LNCAP (cell line): ENCODE data around the gene SLC9A3.

Experiments used
- CTCF ChIP-seq: fragments of 450-650 bp; IDR thresholded peaks from 2 replicates; pipeline ENCODE4 v1.5.1; 2017; ENCODE audit warnings: mild to moderate bottlenecking

SLC9A3 gene

GRCh38 chr5:540071-540905 lies 16.0 kb upstream of the SLC9A3 start:
- TF ChIP-seq CTCF = no peak

GRCh38 chr5:539469-540070 lies 15.3 kb upstream of the SLC9A3 start:
- no peak for TF ChIP-seq CTCF

DNA sequence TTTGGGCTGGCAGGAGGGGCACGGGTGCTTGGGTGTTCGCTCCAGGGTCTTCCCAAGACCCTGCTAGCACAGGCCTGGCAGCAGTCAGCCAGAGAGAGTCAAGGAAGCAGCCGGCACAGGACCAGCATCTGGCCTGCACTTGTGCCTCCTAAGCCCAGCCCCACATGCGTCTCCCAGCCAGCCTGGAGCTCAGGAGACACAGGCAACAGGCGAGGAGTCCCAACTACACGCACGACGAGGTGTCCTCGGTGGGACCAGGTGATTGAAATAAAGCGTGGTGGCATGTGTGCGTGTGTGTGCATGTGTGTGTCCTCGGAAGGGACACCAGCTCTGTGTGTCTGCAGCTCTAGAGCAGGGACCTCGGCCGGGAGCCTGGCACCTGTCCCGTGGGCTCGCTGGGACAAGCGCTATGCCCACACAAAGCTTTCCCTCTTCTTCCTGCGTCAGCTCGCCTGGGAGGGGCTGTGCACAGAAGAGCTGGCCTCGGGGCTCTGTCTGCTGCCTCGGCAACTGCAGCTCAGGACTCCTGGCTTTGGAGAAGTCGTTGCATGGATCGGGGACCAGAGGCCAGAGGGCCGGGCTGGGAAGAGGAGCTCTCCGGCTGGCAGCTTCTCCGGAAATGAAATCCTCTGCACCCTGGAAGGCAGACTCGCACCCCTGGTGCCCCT lies 14.7 kb upstream of the SLC9A3 start:
- no peak for TF ChIP-seq CTCF

DNA sequence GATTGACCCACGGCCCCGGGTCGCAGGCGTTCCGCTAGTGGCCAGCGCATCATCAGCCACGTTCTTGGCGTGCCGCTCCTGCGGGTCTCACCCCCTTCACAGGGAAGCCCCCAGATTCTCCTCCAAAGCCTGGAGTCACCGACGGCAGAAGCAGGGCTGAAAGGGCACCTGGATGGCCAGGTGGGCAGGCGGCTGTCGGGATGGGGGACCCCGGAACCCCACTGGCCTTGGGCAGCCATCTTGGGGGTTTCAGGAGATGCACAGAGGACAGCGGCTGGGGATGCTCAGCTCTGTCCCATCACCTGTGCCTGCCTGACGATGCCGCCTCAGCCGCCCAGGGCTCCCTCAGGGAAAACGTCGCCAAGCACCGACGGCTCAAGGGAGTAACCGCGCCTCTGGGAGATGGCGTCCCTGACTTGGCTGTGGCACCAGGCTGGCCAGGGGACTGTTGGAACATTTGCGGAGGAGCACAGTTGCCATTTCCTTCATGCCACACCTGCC lies 14.1 kb upstream of the SLC9A3 start:
- TF ChIP-seq CTCF = no peak

- no peak for TF ChIP-seq CTCF
These were observed 13.4 kb upstream of the SLC9A3 start for GRCh38 chr5:537621-538071.

GRCh38 chr5:537098-537497 lies 12.8 kb upstream of the SLC9A3 start:
- no peak for TF ChIP-seq CTCF

- no peak for TF ChIP-seq CTCF
These were observed 11.8 kb upstream of the SLC9A3 start for GRCh38 chr5:535846-536698.
